ENCODE measurements around the gene HPCAL1. TPM values are rescaled to one million over a fixed set of nuclear protein-coding genes. Genes with fewer than 3 reads are reported as not detected.

HPCAL1 gene
- total and polyA plus RNA-seq, 2 donors (not counting 1 experiment from before 2014, with no cell fraction given), result 60.3 to 65.1 TPM

DNA sequence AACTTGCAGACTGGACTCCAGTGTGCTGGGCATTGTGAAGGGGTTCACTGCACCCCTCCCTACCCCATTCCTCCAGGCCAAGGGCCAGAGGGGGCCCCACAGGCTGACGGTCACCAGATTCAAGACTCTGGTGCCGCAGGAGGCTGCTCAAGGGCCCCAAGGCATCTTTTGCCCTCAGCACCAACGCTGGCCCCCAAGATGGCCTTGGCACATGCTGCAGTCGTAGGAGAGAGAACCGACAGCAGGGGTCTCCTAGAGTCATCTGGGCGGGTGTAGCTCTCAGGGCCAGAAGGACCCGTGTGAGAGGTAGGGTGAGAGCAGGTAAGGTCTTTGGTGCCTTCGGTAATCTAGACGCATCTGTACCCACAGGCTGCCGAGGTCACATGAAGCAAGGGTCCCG lies 164.1 kb downstream of the HPCAL1 start:
- Histone ChIP-seq H3K27me3 (replicated peaks in 1 of 4; ENCODE audit: control extremely low read depth in 1 of 4, control insufficient read depth in 3 of 4, insufficient read depth in 4 of 4, low read length in 3 of 4) (peaks cover 0 to 3% (median 1%) of the 10 kb centered on the region in 4 experiments), H2AFZ (ENCODE audit: insufficient read depth, low read depth, low read length, poor library complexity, severe bottlenecking) (no peak overlapping the region), H3K27ac (ENCODE audit: low read length in 2 of 2) (no peak overlapping the region), H3K9ac (ENCODE audit: low read length) (no peak overlapping the region), H4K20me1 (ENCODE audit: control insufficient read depth, insufficient read depth, low read length, poor library complexity, severe bottlenecking) (no peaks in the 10 kb centered on the region), H3K36me3 (replicated peaks in 1 of 2; ENCODE audit: control extremely low read depth in 1 of 2, control insufficient read depth in 1 of 2, extremely low read depth in 1 of 2, insufficient read depth in 2 of 2, low read length in 1 of 2) (no peaks in the 10 kb centered on the region), H3K4me3 (ENCODE audit: control extremely low read depth in 1 of 5, extremely low read depth in 1 of 5, insufficient read depth in 1 of 5, low read depth in 2 of 5, low read length in 4 of 5) (no peak overlapping the region), H3K9me3 (ENCODE audit: control extremely low read depth in 1 of 3, control insufficient read depth in 2 of 3, insufficient read depth in 1 of 3, low read length in 2 of 3) (no peaks in the 10 kb centered on the region), H3K4me2 (replicated peaks; ENCODE audit: low read depth, low read length, poor library complexity, severe bottlenecking) (no peak overlapping the region), H3K4me1 (ENCODE audit: control insufficient read depth in 2 of 2, insufficient read depth in 2 of 2, low read length in 2 of 2) (no peaks in the 10 kb centered on the region), H3K79me2 (ENCODE audit: control insufficient read depth, insufficient read depth, low read length) (no peaks in the 10 kb centered on the region)
- H3K9me3 Mint-ChIP-seq (ENCODE audit: insufficient read depth), result no peaks in the 10 kb centered on the region
- intact Hi-C loops (cut with micrococcal nuclease), result no loop called here
- H3K4me3 Mint-ChIP-seq, result no peak overlapping the region
- TF ChIP-seq EZH2 (IDR thresholded peaks at IDR 0.05; ENCODE audit: borderline replicate concordance, insufficient read depth, low read depth, low read length, poor library complexity, severe bottlenecking), result no peak
- TF ChIP-seq, protein P1, sequence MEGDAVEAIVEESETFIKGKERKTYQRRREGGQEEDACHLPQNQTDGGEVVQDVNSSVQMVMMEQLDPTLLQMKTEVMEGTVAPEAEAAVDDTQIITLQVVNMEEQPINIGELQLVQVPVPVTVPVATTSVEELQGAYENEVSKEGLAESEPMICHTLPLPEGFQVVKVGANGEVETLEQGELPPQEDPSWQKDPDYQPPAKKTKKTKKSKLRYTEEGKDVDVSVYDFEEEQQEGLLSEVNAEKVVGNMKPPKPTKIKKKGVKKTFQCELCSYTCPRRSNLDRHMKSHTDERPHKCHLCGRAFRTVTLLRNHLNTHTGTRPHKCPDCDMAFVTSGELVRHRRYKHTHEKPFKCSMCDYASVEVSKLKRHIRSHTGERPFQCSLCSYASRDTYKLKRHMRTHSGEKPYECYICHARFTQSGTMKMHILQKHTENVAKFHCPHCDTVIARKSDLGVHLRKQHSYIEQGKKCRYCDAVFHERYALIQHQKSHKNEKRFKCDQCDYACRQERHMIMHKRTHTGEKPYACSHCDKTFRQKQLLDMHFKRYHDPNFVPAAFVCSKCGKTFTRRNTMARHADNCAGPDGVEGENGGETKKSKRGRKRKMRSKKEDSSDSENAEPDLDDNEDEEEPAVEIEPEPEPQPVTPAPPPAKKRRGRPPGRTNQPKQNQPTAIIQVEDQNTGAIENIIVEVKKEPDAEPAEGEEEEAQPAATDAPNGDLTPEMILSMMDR (IDR thresholded peaks at IDR 0.05), result no peak
- ChIA-PET POLR2A (no interaction called here), CTCF (no interaction called here)
- no peak for ATAC-seq (ENCODE audit: low read depth)
- DNase-seq, result no peak
- no peak overlapping the region for H3K27ac Mint-ChIP-seq
- H3K4me1 Mint-ChIP-seq, result no peaks in the 10 kb centered on the region
- peaks cover 2% of the 10 kb centered on the region for H3K27me3 Mint-ChIP-seq
- 92% methylated on average over 9 of the region's 11 CpGs for WGBS (ENCODE audit: insufficient coverage)

DNA sequence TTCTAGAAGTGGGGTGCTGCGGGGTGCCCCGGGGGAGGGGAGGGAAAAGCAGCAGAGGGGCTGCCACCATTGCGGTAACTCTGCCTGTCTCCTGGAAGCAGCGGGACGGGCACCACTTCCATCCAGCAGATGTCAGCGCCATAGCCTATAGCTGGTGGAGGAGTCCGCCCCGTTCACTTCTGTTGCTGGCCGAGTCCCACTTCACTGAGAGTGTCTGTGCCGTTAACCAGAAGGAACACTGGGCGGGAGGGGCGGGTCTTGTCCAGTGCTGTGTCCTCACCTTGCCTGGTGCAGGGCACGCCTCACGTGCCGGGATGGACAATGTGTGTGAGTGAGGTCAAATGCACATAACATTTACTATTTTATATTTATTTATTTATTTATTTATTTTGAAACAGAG lies 164.7 kb downstream of the HPCAL1 start:
- WGBS (ENCODE audit: insufficient coverage), result 95% methylated on average over 9 of the region's 15 CpGs
- POLR2A ChIA-PET, result no interaction called here
- no peaks in the 10 kb centered on the region for H3K4me1 Mint-ChIP-seq
- H3K36me3 ChIP-seq (replicated peaks in 1 of 2; ENCODE audit: control extremely low read depth in 1 of 2, control insufficient read depth in 1 of 2, extremely low read depth in 1 of 2, insufficient read depth in 2 of 2, low read length in 1 of 2), result no peaks in the 10 kb centered on the region
- intact Hi-C loops (cut with micrococcal nuclease), result no loop called here
- CTCF ChIA-PET, result no interaction called here
- ATAC-seq (ENCODE audit: low read depth) (no peak), DNase-seq (no peak)
- no peaks in the 10 kb centered on the region for H4K20me1 ChIP-seq (ENCODE audit: control insufficient read depth, insufficient read depth, low read length, poor library complexity, severe bottlenecking)
- no peak overlapping the region for H3K4me2 ChIP-seq (replicated peaks; ENCODE audit: low read depth, low read length, poor library complexity, severe bottlenecking)
- H3K27me3 ChIP-seq (replicated peaks in 1 of 4; ENCODE audit: control extremely low read depth in 1 of 4, control insufficient read depth in 3 of 4, insufficient read depth in 4 of 4, low read length in 3 of 4), result peaks cover 0 to 3% (median 1%) of the 10 kb centered on the region in 4 experiments
- H3K27ac ChIP-seq (ENCODE audit: low read length in 2 of 2), result no peak overlapping the region
- peaks cover 2% of the 10 kb centered on the region for H3K27me3 Mint-ChIP-seq
- H2AFZ ChIP-seq (ENCODE audit: insufficient read depth, low read depth, low read length, poor library complexity, severe bottlenecking), result no peak overlapping the region
- no peaks in the 10 kb centered on the region for H3K9me3 ChIP-seq (ENCODE audit: control extremely low read depth in 1 of 3, control insufficient read depth in 2 of 3, insufficient read depth in 1 of 3, low read length in 2 of 3)
- no peak for TF ChIP-seq EZH2 (IDR thresholded peaks at IDR 0.05; ENCODE audit: borderline replicate concordance, insufficient read depth, low read depth, low read length, poor library complexity, severe bottlenecking)
- TF ChIP-seq, protein P1 (IDR thresholded peaks at IDR 0.05), result no peak
- no peaks in the 10 kb centered on the region for H3K9me3 Mint-ChIP-seq (ENCODE audit: insufficient read depth)
- no peak overlapping the region for H3K27ac Mint-ChIP-seq
- no peak overlapping the region for H3K4me3 Mint-ChIP-seq
- no peak overlapping the region for H3K9ac ChIP-seq (ENCODE audit: low read length)
- H3K4me1 ChIP-seq (ENCODE audit: control insufficient read depth in 2 of 2, insufficient read depth in 2 of 2, low read length in 2 of 2), result no peaks in the 10 kb centered on the region
- no peaks in the 10 kb centered on the region for H3K79me2 ChIP-seq (ENCODE audit: control insufficient read depth, insufficient read depth, low read length)
- H3K4me3 ChIP-seq (ENCODE audit: control extremely low read depth in 1 of 5, extremely low read depth in 1 of 5, insufficient read depth in 1 of 5, low read depth in 2 of 5, low read length in 4 of 5), result no peak overlapping the region
